GM19238 (cell line): Measurements from ENCODE around the gene PLCZ1.
"Not testable (repeated sequence)": the region's sequence is repeated elsewhere in the genome, so short reads cannot be mapped to it uniquely, and the experiment has no call there.

ENCODE experiments used
- DNase-seq: peaks from one replicate; pipeline ENCODE4 v3.0.0; 2011; ENCODE audit warnings: low spot score; ENCODE audit not compliant: insufficient read length

PLCZ1 gene

GRCh38 chr12:18703911-18704310, 33.9 kb downstream of the PLCZ1 start:
- no peak for DNase-seq

- no peak for DNase-seq
Measured at GRCh38 chr12:18703321-18703720, 34.5 kb downstream of the PLCZ1 start.

DNA sequence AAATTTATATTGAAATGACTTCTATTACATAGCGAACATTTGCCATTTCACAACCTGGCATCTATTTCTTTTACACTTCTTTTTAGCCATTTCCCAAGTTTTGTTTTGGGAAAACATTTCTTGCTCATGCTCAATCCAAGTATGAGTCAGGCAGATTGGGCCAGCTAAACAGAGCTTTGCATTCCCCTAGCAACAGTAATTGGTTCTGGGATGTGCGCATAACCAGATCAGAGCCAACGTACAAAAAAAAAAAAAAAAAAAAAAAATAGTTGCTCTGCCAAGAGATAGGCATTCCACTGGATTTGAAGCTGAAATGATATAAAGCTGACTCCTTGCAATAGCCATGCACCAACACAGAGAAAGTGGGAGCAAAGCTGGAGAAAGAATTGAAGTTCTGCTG, 37.5 kb downstream of the PLCZ1 start:
- no peak for DNase-seq

GRCh38 chr12:18696971-18697602, 40.7 kb downstream of the PLCZ1 start:
- no peak for DNase-seq

DNA sequence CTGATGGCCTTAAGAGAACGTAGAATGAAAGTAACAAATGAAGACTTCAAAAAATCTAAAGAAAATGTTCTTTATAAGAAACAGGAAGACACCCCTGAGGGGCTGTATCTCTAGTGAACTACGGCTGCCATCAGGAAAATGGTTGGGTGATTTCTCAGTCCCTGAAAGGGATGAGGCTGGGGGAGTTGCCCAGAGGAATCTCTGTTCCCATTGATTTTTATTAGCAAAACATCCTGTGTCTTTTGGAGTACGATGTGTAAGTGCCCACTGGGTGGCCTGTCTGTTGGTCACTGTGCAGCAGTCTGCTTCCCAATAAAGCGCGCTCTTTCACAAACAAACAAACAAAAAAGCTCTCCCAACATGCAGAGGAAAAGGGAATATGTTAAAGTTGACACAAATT, 43.8 kb downstream of the PLCZ1 start:
- DNase-seq, result not testable (repeated sequence)

- DNase-seq, result no peak
Measured at GRCh38 chr12:18690653-18691052, 47.2 kb downstream of the PLCZ1 start.

GRCh38 chr12:18689771-18690170, 48.0 kb downstream of the PLCZ1 start:
- DNase-seq, result no peak

DNA sequence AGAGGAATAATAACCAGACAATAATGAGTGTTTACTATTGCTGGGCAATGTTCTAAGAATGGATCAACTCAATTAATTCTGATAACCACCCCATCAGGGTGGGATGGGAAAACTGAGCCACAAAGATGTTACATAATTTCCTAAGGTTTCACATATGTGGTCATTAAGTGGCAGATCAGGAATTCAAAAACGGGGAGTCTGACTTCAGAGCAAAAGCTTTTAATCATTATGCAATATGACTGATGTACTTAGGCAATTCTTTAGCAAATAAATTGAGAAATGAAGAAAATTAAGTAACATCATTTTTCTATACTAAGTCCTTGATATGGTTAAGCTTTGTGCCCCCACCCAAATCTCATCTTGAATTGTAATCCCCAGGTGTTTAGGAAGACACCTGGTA, 53.4 kb downstream of the PLCZ1 start:
- no peak for DNase-seq

GRCh38 chr12:18683327-18684013, 54.3 kb downstream of the PLCZ1 start:
- DNase-seq, result no peak

DNA sequence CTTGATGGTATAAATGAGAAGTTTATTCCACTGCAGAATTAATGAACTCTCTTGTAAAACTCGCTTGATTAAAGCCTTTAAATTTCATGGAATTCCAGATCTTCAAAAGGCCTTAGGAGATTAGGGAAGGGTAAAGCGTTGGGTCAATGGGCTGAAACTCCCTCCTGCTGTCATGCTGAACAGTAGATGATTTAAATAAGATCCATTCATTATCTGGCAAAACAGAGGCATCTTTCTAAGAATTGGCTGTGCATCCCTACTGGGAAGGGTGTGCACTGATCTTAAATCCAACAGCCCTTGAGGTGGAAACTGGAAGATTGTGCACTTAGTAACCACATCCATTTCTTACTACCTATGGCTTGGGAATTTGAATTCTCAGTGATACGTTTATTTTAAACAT, 56.0 kb downstream of the PLCZ1 start:
- no peak for DNase-seq

DNA sequence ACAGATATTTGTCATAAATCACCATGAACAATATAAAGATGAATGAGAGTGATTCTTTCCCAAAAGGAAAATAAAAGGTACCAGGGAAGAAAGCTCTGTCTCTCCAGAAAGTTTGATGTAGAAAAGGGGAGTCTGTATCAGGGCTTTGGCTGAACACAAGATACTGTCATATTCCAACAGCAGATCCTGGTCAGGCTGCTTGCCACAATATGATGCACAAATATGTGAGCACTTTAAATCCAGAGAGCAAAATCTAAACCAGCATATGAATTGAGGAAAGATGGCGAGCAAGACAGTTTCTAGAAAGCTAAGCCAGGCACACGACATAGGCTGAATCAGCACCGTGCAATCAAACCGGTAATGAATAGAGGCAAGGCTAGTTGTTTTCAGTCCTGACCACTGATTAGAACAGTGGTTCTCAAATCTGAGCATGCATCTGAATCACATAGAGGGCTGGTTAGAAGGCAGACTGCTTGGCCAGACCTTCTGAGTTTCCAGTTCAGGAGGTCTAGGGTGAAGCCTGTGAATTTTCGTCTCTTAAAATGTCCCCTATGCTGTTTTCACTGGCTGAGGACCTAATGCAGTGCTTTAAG, 60.7 kb downstream of the PLCZ1 start:
- no peak for DNase-seq

DNA sequence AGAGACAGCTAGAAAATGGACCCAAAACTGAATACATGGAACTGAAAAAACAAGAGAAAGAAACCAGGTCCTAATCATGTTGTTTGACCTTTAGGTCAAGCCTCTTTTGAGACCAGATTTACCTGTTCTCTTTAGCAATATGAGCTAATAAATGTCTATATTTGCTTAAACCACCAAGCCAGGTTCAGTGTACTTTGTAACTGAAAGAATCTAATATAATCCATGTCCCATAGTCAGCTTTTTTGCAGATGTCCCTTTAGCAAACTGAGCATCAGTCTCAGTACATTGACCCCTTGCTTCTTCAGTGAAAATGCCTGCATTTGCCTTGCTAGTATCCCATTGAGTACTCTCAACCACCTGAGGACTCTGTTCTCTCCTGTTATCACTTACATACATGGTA, 61.7 kb downstream of the PLCZ1 start:
- DNase-seq, result no peak

GRCh38 chr12:18658829-18659228, 79.0 kb downstream of the PLCZ1 start:
- no peak for DNase-seq

GRCh38 chr12:18658179-18658578, 79.6 kb downstream of the PLCZ1 start:
- DNase-seq, result no peak

GRCh38 chr12:18655351-18655750, 82.5 kb downstream of the PLCZ1 start:
- no peak for DNase-seq

GRCh38 chr12:18653465-18653864, 84.3 kb downstream of the PLCZ1 start:
- DNase-seq, result no peak

DNA sequence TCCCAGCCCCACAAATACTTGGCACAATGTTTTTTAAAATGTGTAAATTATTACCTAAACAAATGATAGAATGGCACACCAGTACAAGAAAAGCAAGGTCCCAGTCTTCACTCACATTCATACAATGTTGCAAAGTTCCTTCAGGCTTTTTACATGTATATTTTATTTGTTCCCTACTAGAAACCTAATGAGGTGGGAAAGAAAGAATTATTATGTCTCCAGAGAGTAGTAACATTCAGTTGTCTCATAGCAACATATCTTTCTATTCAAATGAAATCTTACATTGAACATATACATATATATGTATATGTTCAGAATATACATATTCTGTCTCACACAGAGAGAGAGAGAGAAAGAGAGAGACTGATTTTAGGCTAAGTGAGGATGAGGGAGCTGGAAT, 85.2 kb downstream of the PLCZ1 start:
- DNase-seq, result no peak

DNA sequence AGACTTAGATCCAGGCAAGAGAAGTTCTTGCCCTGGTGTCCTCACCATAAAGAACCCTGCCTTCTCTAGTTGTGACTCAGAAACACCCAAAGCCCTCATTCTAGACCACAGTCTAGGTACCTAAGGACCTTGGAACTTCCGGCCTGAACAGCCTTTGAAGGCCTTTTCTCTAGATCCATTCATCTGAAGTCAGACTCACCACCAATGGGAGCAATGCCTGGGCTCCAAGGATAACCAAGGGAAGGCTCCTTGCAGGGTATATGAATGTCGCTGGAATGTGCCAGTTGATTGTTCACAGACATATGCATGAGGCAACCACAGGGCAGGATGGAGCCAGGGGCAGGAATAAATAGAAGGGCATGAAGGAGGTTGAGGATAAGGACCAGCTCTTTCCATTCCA, 86.3 kb downstream of the PLCZ1 start:
- no peak for DNase-seq

GRCh38 chr12:18646286-18646890, 91.4 kb downstream of the PLCZ1 start:
- DNase-seq, result no peak

DNA sequence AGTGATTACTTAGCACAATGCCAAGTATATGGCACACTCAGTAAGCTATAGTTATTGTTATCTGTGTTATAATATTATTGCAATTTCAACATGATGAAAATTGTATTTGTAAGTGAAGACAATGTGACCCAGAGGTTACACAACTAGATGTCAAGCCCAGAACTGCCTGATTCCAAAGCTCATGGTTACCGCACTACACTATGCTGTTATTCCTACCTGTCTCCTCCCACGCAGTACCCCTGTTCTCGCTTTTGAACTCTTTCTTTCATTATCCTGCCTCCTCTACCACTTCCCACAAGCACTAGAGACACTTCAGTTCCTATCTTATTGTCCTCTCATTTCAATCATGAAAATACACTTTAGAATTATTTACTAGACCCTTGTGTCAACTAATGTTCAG, 93.2 kb downstream of the PLCZ1 start:
- DNase-seq, result no peak

DNA sequence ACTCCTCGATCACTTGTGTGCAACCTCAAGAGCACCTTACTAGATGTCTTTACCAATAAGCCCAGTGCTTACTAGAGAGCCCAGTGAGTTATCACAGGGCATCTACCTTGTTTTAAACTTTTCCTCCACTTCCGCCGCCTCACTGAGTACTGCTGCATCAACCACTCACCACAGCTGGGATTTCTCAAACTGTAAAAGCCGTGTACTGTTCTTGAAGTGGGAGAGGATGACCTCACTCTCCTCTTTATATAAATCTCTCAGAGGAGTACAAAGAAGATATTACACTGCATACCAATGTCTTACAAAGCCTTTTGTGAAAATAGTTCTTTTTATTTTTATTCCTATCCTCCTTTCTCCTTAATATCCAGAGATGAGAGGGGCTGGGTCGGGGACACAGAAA, 94.1 kb downstream of the PLCZ1 start:
- DNase-seq, result no peak

DNA sequence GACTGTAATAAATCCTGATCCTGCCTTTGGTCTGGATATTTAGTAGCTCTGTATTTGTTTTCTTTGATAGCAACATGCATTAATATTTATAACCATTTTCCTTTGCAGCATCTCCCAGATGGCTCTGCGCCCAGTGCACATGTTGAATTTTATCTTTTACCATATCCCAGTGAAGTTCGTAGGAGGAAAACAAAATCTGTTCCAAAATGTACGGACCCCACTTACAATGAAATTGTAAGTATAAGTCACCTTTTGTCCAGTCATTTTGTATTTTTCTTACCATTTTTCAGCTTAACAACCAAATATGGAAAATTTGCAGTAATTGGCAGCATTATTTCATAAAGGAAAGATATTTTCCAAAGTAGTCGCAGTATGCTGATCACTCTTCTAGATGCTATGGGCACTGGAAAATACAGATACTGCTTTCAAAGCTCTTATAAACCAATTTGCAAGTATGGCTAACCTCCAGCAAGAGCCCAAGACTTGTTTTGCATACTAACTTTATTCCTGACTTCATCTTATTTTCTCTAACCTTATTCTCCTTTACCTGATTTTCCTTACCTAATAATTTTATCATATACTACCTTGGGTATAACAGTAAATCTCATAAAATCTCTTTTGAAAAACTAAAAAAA, 97.4 kb downstream of the PLCZ1 start:
- DNase-seq, result no peak
